GM21717 (cell line): ENCODE results near the gene EIF3I.

Experiments used
- ATAC-seq: cut with Tn5 transposase; IDR thresholded peaks from one replicate; pipeline ENCODE4 v1.9.1; 2021; ENCODE audit warnings: mild to moderate bottlenecking, moderate library complexity; ENCODE audit not compliant: unreplicated experiment

The EIF3I gene

GRCh38 chr1:32263744-32264143 is 41.5 kb downstream of the EIF3I start:
- ATAC-seq, result no peak

DNA sequence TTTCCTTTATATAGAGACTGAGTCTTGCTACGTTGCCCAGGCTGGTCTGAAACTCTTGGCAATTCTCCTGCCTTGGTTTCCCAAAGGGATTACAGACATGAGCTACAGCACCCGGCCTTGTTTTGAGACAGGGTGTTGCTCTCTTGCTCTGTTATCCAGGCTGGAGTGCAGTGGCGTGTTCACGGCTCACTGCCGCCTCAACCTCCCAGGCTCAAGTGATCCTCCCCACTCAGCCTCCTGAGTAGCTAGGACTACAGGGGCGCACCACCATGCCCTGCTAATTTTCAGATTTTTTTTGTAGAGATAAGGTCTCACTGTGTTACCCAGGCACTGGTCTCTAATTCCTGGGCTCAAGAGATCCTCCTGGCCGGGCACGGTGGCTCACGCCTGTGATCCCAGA is 43.6 kb downstream of the EIF3I start:
- no peak for ATAC-seq

DNA sequence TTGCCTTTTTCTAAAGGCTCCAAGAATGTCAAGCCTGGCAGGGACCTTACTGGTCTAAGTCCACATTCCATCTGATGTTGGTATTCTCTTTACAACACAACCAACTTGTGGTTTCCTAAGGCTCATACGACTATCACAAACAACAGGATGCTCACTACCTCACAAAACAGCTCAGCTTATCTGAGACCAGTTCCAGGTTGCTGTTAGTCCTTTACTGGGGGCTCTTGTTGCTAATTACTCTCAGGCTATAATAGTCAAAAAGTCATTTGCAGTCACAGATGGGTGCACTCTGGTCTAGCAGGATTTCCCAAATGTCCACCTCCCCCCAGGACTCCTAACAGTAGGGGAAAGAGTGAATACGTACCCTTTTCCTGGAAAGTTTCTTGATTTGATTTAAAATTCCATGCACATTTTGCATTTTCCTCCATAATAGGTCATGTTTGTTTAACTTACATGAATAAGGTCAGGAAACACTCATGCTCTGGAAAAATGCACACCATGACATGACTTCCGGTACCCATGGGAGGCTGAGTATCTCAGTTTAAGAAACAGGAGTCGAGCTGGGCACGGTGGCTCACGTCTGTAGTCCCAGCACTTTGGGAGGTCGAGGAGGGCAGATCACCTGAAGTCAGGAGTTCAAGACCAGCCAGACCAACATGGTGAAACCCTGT is 44.8 kb downstream of the EIF3I start:
- ATAC-seq, result no peak

DNA sequence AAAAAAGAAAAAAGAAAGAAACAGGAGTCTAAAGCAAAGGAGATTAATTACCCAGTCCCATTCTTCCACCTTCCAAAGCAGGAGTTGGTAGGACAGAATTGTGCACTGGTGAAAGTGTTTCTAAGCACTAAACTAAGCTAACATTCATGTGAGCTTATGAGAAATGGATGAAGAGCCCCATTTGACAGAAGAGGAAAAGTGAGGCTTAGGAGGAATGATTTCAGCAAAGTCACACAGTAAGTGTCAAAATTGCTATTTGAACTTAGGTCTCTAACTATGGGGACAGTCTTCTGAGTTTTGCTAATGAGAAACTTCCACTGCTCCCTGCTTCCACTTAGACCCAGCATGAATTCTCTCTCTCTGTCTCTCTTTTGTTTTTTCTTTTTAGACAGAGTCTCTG is 47.5 kb downstream of the EIF3I start:
- no peak for ATAC-seq

DNA sequence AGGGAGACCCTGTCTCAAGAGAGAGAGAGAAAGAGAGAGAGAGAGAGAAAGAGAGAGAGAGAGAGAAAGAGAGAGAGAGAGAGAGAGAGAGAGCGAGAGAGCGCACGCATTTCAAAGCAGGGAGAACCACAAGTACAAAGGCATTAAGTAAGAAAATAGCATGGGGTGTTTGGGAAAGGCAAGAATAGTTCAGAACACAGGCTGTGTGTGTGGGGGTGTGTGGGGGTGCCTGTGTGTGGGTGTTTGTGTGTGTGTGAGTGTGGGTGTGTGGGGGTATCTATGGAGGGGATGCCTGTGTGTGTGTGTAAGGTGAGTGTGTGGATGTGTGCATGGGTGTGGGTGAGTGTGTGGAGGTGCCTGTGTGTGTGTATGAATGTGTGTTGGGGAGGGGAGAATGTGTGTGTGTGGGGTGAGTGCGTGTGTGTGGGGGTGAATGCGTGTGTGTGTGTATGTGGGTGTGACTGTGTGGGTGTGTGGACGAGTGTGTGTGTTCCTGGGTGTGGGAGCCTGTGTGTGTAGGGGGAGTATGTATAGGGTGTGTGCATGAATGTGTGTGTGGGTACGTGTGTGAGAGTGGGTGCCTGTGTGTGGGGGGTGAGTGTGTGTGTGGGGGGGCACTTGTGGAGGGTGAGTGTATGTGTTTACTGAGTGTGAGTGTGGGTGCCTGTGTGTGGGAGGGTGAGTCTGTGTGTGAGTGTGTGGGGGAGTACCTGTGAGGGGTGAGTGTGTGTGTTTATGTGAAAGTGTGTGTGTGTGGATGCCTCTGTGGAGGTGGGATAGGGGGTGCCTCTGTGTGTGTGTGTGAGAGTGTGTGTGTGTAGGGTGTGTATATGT is 50.6 kb downstream of the EIF3I start:
- ATAC-seq, result no peak

DNA sequence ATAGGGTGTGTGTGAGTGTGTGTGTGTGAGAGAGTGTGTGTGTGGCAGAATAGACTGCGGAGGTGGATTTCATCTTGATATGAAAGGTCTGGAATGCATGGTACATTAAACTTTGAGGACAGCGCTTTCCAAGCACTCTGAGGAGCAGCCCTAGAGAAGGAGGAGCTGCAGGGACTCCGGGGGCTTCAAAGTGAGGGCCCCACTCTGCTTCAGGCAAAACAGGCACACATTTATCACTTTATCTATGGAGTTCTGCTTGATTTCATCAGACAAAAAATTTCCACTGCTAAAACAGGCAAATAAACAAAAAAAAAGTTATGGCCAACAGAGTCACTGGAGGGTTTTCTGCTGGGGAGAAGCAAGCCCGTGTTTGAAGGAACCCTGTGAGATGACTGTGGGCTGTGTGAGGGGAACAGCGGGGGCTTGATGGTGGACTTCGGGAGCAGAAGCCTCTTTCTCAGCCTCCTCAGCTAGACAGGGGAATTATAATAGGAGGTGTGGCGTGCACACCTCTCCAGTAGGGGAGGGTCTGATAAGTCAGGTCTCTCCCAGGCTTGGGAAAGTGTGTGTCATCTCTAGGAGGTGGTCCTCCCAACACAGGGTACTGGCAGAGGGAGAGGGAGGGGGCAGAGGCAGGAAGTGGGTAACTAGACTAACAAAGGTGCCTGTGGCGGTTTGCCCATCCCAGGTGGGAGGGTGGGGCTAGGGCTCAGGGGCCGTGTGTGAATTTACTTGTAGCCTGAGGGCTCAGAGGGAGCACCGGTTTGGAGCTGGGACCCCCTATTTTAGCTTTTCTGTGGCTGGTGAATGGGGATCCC is 51.4 kb downstream of the EIF3I start:
- ATAC-seq, result no peak

DNA sequence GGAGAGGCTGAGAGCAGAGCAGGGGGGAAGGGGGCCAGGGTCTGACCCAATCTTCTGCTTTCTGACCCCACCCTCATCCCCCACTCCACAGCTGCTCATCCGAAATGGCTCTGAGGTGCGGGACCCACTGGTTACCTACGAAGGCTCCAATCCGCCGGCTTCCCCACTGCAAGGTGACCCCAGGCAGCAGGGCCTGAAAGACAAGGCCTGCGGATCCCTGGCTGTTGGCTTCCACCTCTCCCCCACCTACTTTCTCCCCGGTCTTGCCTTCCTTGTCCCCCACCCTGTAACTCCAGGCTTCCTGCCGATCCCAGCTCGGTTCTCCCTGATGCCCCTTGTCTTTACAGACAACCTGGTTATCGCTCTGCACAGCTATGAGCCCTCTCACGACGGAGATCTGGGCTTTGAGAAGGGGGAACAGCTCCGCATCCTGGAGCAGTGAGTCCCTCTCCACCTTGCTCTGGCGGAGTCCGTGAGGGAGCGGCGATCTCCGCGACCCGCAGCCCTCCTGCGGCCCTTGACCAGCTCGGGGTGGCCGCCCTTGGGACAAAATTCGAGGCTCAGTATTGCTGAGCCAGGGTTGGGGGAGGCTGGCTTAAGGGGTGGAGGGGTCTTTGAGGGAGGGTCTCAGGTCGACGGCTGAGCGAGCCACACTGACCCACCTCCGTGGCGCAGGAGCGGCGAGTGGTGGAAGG is 52.6 kb downstream of the EIF3I start:
- no peak for ATAC-seq

- no peak for ATAC-seq
Observed at GRCh38 chr1:32275424-32275823, 53.2 kb downstream of the EIF3I start.

DNA sequence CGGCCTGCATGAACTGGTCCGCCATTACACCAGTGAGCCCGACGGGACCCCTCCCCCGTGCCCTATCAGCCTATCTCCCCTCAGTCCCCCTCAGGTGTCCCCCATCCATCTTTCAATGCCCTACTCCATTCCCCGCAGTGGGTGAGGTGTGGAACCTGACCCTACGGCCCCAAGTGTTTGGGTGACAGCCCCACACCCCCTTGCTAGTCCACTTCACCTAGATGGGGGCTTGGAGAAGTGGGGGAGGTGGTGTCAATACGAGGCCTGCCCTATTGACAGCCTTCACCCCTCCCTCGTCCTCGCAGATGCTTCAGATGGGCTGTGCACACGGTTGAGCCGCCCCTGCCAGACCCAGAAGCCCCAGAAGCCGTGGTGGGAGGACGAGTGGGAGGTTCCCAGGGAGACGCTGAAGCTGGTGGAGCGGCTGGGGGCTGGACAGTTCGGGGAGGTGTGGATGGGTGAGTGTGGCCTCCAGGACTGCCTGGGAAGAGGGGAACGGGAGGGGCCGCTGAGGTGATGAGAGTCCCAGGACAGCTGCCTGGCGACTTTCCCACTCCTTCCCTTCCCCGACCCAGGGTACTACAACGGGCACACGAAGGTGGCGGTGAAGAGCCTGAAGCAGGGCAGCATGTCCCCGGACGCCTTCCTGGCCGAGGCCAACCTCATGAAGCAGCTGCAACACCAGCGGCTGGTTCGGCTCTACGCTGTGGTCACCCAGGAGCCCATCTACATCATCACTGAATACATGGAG is 54.0 kb downstream of the EIF3I start:
- ATAC-seq, result no peak
